GM19397 (cell line): Measurements from ENCODE around the gene RTBDN.

Source experiments
- ATAC-seq: cut with Tn5 transposase; IDR thresholded peaks from one replicate; pipeline ENCODE4 v1.9.1; 2021; ENCODE audit warnings: mild to moderate bottlenecking, moderate library complexity; ENCODE audit not compliant: unreplicated experiment

Gene RTBDN

GRCh38 chr19:12793290-12794195 is 40.8 kb downstream of the RTBDN start:
- ATAC-seq, result peak; percentile 31

DNA sequence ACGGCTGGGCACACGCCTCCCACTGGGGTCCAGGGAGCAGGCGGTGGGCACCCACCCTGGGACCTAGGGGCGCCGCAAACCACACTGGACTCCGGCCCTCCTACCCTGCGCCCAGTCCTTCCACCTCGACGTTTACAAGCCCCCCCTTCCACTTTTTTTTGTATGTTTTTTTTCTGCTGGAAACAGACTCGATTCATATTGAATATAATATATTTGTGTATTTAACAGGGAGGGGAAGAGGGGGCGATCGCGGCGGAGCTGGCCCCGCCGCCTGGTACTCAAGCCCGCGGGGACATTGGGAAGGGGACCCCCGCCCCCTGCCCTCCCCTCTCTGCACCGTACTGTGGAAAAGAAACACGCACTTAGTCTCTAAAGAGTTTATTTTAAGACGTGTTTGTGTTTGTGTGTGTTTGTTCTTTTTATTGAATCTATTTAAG is 41.5 kb downstream of the RTBDN start:
- no peak for ATAC-seq

DNA sequence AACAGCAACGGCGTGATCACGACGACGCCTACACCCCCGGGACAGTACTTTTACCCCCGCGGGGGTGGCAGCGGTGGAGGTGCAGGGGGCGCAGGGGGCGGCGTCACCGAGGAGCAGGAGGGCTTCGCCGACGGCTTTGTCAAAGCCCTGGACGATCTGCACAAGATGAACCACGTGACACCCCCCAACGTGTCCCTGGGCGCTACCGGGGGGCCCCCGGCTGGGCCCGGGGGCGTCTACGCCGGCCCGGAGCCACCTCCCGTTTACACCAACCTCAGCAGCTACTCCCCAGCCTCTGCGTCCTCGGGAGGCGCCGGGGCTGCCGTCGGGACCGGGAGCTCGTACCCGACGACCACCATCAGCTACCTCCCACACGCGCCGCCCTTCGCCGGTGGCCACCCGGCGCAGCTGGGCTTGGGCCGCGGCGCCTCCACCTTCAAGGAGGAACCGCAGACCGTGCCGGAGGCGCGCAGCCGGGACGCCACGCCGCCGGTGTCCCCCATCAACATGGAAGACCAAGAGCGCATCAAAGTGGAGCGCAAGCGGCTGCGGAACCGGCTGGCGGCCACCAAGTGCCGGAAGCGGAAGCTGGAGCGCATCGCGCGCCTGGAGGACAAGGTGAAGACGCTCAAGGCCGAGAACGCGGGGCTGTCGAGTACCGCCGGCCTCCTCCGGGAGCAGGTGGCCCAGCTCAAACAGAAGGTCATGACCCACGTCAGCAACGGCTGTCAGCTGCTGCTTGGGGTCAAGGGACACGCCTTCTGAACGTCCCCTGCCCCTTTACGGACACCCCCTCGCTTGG is 42.1 kb downstream of the RTBDN start:
- no peak for ATAC-seq

GRCh38 chr19:12791345-12792050 is 42.9 kb downstream of the RTBDN start, which contains the start of gene JUNB:
JUNB (plus strand) TSS chr19:12791486; CDS start chr19:12791772, 286 bp downstream.
- ATAC-seq, result peak; percentile 35

DNA sequence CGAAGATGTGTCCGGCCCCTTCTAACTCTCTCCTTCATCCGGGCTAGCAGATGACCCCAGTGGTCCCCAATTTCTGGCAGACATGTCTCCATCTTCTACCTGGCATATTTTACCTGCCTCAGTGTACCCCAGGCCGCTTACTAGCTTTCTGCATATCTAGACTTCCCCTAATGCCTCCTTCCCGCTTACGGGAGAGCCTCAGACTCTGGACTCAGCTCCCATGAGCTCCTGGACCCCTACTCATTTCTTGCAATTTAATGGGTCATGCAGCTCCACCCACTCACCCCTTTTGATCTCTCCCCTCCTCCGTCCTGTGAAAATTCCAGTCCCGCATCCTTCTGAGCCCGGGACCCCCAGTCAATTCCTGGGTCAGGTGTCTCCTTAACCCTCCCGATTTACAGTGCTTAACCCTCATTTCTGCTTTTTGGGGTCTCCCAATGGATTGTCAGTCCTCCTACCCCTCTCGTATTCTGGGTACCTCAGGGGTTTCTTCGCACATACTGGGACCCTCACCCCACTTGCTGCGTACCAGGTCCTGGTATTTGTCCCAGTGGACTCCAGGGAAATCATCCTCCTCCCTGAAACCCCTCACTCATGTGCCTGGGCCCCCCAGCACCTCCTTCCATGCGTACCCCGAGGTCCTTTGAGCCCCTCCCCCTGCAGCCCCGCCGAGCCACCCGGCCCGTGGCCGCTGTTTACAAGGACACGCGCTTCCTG is 43.6 kb downstream of the RTBDN start:
- no peak for ATAC-seq

GRCh38 chr19:12789904-12790619 is 44.3 kb downstream of the RTBDN start:
- ATAC-seq, result peak; percentile 31

DNA sequence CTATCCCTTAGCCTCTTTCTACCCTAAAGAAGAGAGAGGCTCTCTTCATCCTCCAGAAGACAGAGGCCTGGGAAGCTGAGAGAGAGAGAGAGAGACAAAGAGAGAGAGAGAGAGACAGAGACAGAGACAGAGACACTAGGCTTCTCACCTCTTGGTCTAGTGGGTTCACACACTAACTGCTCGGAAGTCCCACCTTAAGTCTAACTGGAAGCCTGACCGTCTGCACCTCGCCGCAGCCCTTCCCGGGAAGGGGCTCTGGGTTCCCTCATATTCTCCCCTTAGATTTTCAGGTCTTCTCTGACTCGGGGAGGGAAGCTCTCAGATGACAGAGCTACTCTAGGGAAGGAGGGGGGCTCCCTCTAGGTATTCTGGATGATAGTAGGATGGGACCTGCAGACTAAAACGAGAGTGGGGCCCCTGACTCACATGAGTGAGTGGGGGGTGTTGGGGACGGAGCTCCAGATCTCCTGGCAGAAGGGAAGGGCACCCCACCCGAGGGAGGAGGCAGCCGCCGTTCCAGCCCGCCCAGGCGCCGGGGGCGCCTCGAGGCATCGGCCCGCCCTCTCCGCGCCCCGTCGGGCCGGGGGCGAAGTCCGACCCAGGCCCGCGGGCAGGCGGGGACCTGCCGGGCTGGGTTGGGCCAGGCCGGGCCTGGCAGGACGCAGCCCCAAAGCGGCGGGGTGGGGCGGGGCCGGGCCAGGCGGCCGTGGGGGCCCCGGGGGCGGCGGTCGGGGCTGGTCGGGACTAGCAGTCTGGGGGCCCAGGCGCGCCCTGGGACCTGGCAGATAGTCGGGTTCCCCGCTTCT is 45.1 kb downstream of the RTBDN start:
- no peak for ATAC-seq

DNA sequence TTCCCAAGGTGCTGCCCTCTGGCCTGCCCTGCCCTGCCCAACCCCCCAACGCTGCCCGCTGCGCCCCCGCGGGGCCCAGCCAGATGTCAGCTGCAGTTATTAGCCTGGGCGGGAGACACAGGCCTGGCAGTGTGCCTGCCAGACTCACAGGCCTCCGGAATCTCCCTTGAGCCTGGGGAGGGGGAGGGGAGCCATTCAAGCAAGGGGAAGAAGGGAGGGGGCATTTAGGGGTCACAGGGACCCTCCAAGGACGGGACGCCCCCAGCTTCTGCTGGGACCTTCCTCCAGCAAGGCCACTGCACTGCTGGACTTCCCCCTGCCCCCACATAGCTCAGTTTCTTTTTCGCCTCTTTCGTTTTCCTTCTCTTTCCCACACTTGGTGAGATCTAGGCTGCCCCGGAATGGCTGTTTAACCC is 45.7 kb downstream of the RTBDN start:
- no peak for ATAC-seq

GRCh38 chr19:12788042-12788681 is 46.2 kb downstream of the RTBDN start:
- ATAC-seq, result no peak

GRCh38 chr19:12787458-12787857 is 46.9 kb downstream of the RTBDN start:
- ATAC-seq, result no peak

- no peak for ATAC-seq
Observed at GRCh38 chr19:12786952-12787351, 47.4 kb downstream of the RTBDN start.

DNA sequence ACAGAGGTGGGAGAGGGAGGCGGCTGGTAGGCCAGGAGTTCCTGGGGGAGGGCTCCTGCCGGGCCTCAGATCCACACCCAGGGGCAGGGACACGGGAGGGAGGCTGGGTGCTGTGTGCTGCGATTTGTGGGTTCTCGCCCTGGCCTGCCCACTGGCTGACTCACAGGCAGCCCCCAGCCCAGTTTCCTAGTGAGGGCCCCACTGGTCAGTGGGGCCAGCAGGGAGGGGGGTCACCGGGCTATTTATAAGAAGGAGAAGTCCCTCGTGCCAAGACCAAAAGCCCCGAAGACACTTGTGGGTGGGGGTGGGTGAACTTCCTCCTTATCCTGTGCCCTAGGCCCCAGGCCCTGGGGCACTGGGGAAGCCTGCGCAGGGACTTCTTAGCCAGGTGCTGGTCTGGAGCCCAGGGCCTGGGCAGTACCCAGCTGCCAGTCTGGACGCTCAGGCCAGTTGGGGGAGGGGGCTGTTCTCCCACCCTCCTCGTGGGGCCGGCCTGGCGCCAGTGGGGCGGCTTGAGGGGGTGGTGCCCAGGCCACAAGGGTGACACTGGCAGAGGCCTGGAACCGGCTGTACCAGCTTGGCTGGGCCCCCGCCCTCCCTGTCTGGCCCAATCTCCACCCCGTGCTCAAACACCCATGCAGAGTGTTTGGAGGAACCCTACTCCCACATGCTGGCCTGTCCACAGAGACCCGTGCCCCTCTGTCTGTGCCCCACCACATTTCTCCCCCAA is 48.1 kb downstream of the RTBDN start:
- ATAC-seq, result no peak

DNA sequence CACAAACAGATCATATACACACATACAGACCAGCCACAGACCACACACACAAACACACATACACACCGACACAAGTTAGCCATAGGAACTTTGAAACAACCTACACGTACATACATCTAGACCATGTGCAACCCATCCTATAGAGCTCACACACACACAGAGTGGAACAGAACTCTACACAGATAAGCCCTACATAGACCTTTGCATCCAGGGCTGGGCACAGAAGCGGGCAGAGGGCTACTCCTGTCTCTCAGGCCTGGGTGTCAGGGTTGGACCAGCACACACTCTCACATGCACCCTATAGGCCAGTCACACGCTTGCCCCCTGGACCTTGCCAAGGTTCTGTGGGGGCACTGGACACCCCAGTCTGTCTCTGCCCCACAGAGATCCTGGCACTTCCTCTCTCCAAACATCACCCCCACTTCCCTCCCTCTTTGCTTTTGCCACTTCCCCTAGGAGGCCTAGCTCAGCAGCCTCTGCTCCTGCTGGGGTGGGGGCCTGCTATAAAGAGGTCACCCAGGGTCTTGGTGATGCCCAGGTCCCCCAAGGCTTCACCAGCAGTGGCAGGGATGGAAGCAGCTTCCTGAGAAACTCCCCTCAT is 48.8 kb downstream of the RTBDN start:
- no peak for ATAC-seq

GRCh38 chr19:12784871-12785430 is 49.4 kb downstream of the RTBDN start:
- no peak for ATAC-seq

DNA sequence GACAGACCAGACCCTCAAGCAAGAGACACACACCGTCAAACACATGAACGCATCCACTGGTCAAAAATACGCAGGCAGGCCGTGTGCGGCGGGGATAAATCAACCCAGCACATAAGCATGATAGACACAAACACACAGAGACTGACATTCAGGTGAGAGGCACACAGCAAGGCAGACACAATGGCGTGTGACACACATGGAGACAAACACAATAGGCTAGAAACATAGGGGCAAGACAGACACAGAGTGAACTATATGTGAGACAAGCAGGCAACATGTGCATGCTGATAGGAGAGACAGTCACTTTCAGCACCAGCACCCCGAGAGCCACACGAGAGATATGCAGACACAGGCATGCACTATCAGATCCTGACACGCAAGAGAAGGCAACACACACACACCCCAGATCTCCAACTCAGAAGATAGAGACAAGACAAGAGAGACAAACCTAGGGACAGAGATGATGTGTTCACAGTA is 49.9 kb downstream of the RTBDN start:
- ATAC-seq, result no peak

- no peak for ATAC-seq
Observed at GRCh38 chr19:12783849-12784393, 50.5 kb downstream of the RTBDN start.
